Measurements from ENCODE around the gene GIGYF2. TPM values are rescaled to one million over a fixed set of nuclear protein-coding genes. Genes with fewer than 3 reads are reported as not detected.

Gene GIGYF2
- total and polyA plus RNA-seq, 2 of the 13 experiments (the other 11 are each of a cell fraction or from before 2014, with no cell fraction given) = 44.9 to 73.5 TPM

- TF ChIP-seq ZNF710 (CRISPR knock-in tag; IDR thresholded peaks at IDR 0.05; ENCODE audit: borderline replicate concordance) (no peak), CHD2 (IDR thresholded peaks at IDR 0.05; ENCODE audit: low read depth, low read length) (no peak), ZNF713 (CRISPR knock-in tag; IDR thresholded peaks at IDR 0.05) (no peak), ATF6 (CRISPR knock-in tag; conservative IDR thresholded peaks at IDR 0.05) (no peak), ZNF737 (CRISPR knock-in tag; IDR thresholded peaks at IDR 0.05; ENCODE audit: borderline replicate concordance) (no peak), ZNF772 (CRISPR knock-in tag; IDR thresholded peaks at IDR 0.05) (no peak), TOPORS (CRISPR knock-in tag; IDR thresholded peaks at IDR 0.05) (no peak), ZSCAN20 (CRISPR knock-in tag; IDR thresholded peaks at IDR 0.05; ENCODE audit: borderline replicate concordance) (no peak), RCOR2 (CRISPR knock-in tag; IDR thresholded peaks at IDR 0.05) (no peak), MEIS1 (CRISPR knock-in tag; IDR thresholded peaks at IDR 0.05; ENCODE audit: borderline replicate concordance) (no peak), BORCS8-MEF2B (CRISPR knock-in tag; IDR thresholded peaks at IDR 0.05) (no peak), ZNF44 (CRISPR knock-in tag; IDR thresholded peaks at IDR 0.05) (no peak), E2F5 (CRISPR knock-in tag; conservative IDR thresholded peaks at IDR 0.05) (no peak), FLYWCH1 (CRISPR knock-in tag; IDR thresholded peaks at IDR 0.05) (no peak), ZNF513 (CRISPR knock-in tag; conservative IDR thresholded peaks at IDR 0.05) (no peak), ZKSCAN5 (CRISPR knock-in tag; IDR thresholded peaks at IDR 0.05) (no peak), CREBL2 (CRISPR knock-in tag; IDR thresholded peaks at IDR 0.05; ENCODE audit: borderline replicate concordance) (no peak), MXD1 (CRISPR knock-in tag; IDR thresholded peaks at IDR 0.05) (0 out of 2 replicates have a peak, but pooled peaks have one; percentile 30)
These were observed 177.6 kb downstream of the GIGYF2 start (continued) for GRCh38 chr2:232874677-232875223.
